Activated CD8-positive, alpha-beta memory T cell treated with anti-CD3 and anti-CD28 coated beads for 24 hours (primary cell): ENCODE results near the gene LANCL2.
A peak's percentile ranks its signal among the peaks of the same experiment; 100 is the strongest.

ENCODE experiments used
- DNase-seq: peaks from one replicate; pipeline ENCODE4 v3.0.0-alpha.2; 2020

LANCL2 gene

GRCh38 chr7:55472928-55473725 lies 108.0 kb downstream of the LANCL2 start:
- DNase-seq: no peak

DNA sequence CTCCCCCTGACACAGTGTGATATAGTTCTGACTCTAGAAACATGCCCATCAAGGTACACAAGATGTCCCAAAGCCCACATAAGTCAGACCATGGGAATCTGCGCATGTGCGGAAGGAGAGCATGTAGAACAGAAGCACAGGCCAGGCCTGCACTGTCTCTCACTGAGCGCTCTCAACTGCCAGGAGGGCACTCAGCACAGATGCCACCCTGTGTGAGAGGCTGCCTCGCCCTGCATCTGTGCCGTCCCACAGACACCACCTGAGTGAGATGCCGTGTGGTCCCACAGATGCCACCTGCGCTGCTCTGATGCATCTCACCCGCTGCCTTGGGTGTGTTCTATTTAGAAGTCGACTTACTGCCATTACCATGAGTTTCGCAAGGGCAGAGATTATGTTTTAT lies 108.8 kb downstream of the LANCL2 start:
- DNase-seq: no peak

GRCh38 chr7:55474944-55475854 lies 110.1 kb downstream of the LANCL2 start:
- no peak for DNase-seq

GRCh38 chr7:55475855-55476803 lies 111.0 kb downstream of the LANCL2 start:
- no peak for DNase-seq

GRCh38 chr7:55476852-55477780 lies 112.0 kb downstream of the LANCL2 start:
- peak; percentile 52 for DNase-seq

DNA sequence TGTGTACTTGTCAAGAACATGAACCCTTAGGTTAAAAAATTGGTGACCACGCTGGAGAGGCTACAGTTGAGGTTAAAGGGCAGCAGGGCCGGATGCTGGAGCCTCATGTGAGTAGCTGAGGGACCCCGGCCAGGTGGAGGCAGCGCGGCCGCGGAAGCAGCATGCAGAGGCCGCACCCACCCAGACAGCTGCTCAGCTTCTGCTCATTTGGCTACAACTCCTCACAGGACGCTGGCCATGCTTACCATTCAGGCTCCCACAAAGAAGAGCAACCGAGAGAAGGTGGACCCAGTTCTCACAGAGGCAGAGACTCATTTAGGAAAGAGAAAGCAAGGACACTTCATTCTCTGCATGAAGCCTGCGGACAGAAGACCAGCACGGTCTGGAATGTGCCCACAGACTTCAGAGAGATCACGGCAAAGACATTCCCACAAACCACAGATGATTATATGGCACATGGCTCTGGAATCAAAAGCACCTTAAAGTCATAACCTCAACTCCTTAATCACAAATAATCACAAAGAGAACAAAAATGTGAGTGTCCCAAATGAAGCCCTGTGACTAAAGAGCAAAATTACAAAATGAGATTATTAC lies 112.7 kb downstream of the LANCL2 start:
- no peak for DNase-seq

DNA sequence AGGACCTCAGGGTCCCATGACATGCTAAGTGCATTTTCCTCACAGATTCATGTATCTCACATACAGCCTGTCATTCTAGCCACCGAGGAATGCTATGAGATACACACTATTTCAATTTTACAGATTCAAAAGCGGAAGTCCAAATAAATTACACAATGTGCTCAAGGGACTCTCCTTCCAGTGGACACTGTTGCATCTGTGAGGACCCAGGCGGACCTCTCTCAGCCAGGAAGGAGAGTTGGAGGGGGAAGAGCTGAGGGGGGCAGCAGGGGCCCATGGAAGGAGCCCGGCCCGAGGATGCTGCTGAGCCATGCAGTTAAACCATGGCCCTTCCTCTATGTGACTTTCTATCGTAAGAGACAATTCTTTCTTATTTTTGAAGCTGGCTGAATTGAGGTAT lies 113.6 kb downstream of the LANCL2 start:
- DNase-seq: no peak

- DNase-seq: peak; percentile 35
These were observed 116.0 kb downstream of the LANCL2 start for GRCh38 chr7:55481155-55481554.

GRCh38 chr7:55483046-55483445 lies 117.9 kb downstream of the LANCL2 start:
- DNase-seq: peak; percentile 52
